ENCODE data around the gene ZNF281. TPM values are rescaled to one million over a fixed set of nuclear protein-coding genes. Genes with fewer than 3 reads are reported as not detected.
"Not testable (repeated sequence)": the region's sequence is repeated elsewhere in the genome, so short reads cannot be mapped to it uniquely, and the experiment has no call there.

ZNF281 gene
- total RNA-seq, 1 experiment from 2014 or later, result 24.3 TPM

DNA sequence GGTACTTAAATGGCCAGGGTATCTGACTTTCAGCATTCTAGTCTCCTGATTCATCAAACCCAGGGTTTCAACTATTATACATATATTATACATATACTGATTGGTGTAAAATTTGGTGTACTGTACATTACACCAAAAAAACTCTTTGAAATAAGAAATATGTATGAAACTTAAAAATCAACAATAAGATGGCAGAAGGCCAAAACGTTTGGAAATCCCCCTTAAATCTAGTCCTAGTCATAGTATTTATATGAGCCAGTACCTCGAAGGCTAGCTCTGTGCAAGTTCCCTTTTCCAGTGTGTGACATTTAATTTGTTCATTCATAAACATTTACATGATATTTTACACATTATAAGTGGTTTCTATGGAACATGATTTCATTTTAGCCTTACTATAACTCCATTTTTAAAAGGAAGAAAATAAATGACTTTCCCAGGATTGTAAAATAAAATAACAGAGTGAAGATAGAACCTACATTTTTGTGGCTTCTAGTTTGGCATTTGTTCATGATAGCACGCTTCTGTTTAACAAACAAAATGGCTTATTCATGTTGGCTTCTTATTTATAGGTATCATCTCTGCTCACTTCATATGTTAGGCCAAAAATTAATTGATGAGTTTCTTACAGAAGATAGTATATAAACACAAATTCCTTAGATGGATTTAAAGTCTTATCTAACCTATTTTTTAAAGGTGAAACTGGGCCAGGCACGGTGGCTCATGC lies 18.8 kb upstream of the ZNF281 start:
- peak; percentile 69 for DNase-seq (ENCODE audit: low read depth)

DNA sequence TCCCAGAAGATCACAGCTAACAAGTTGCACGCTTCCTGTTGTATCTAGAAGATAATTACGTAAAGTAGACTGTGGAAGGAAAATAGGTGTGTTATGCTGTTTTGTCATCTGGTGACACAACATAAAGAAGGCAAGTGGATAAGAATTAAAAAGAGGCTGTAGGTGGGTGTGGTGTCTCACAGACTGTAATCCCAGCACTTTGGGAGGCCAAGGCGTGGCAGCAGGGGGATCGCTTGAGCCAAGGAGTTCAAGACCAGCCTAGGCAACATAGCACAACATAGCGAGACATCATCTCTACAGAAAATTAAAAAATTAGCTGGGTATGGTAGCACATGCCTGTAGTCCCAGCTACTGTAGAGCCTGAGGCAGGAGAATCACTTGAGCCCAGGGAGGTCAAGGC lies 17.9 kb upstream of the ZNF281 start:
- DNase-seq (ENCODE audit: low read depth), result peak; percentile 20

- no peak for DNase-seq (ENCODE audit: low read depth)
Observed at GRCh38 chr1:200426196-200426595, 16.4 kb upstream of the ZNF281 start.

DNA sequence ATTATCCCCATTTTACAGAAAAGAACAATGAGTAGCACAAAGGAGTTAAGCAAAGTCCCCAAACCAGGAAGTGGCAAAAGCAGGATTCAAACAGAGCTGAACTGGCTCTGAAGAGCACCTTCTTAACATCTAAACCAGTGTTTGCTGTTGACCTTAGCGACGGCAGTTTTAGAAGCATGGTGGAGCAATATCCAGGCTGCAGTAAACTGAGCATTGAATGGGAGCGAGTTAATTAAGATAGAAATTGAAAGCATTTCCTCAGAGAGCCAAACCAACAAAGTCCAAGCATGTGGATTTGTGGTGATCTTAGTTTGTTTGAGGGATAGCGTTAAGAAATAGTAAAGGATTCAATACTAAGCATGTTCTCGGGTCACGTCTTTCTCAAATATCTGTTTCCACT lies 13.4 kb upstream of the ZNF281 start:
- no peak for DNase-seq (ENCODE audit: low read depth)

DNA sequence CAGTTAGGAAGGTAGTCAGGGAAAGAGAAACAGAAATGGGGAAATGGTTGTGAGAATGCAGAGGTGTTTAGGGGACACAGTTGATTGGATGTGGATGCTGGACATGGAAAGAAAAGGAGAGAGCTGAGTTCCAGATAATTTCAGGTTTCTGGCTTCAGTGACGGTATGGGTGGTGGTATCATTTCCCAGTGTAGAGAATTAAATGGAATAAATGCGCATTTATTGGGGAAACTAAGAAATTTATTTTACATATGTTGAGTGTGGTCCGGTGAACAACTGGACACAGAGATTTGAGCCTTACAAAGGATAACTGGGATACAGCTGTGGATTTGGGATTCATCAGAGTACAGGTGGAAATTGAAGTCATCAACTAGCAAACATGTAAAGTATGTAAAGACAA lies 12.4 kb upstream of the ZNF281 start:
- no peak for DNase-seq (ENCODE audit: low read depth)

GRCh38 chr1:200415789-200416593 lies 6.2 kb upstream of the ZNF281 start:
- peak; percentile 96 for DNase-seq (ENCODE audit: low read depth)

- peak; percentile 19 for DNase-seq (ENCODE audit: low read depth)
Observed at GRCh38 chr1:200415227-200415626, 5.4 kb upstream of the ZNF281 start.

DNA sequence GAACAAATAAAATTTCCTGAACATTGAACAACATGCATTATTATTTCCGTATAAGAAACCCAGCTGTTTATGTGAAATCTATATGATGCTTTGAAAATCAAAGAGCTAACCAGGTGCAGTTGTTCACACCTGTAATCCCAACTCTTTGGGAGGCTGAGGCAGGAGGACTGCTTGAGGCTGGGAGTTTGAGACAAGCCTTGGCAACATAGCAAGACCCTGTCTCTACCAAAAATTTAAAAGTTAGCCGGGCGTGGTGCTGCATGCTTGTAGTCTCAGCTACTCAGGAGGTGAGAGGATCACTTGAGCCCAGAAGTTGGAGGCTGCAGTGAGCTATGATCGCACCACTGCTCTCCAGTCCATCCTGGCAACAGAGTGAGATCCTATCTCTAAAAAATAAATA lies 4.8 kb upstream of the ZNF281 start:
- no peak for DNase-seq (ENCODE audit: low read depth)

DNA sequence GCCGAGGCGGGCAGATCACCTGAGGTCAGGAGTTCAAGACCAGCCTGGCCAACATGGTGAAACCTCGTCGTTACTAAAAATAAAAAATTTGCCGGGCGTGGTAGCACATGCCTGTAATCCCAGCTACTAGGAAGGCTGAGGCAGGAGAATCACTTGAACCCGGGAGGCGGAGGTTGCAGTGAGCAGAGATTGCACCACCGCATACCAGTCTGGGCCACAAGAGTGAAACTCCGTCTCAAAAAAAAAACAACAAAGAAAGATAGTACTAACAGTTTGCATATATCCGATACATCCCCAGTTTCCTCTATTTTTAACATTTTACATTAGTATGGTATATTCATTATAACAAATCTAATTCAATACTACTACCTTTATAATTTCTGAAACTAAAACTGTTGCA lies 3.9 kb upstream of the ZNF281 start:
- DNase-seq (ENCODE audit: low read depth), result not testable (repeated sequence)

DNA sequence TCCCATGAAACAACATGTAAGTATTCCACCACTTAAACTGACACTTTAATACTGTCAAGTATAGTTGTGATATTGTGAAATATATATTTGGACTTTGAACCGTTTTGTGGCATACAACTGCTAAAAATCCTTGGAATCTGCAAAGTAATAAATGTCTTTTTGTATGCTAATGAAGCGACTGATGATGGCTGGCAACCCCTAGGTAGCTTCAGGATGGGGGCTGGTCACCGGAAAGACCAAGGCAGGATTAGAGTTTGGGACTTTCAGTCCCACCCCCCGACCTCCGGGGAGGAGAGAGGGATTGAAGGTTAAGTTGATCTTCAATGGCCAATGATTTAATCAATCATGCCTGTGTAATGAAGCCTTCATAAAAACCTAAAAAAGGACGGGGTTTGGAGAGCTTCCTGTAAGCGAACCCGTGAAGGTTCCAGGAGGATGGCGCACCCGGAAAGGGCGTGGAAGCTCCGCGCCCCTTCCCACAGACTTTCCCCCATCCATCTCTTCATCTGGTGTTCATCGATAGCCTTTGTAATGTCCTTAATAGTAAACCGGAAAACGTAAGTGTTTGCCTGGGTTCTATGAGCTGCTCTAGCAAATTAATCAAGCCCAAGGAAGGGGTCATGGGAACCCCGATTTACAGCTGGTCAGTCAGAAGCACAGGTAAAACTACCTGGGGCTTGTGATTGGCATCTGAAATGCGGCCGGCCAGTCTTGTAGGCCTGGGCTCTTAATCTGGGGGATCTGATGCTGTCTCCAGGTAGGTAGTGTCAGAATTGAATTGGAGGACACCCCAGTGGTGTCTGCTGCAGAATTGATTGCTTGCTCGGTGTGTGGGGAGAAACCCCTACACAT lies 1.8 kb upstream of the ZNF281 start:
- DNase-seq (ENCODE audit: low read depth), result no peak

DNA sequence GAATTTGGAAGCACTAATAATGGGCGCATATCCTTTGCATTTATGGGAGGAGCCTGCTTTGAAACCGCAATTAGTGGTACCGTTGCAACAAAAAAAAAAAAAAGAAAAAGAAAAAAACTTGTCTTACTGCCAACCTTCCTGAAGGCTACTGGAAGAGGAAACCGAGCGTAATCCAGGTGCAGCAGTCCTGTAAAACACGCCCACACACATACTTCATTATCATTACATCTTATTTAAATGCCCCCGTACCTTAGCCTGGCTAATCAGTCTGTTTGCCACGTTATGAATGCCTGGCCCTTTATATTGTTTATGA lies 686 bp upstream of the ZNF281 start:
- no peak for DNase-seq (ENCODE audit: low read depth)

- DNase-seq (ENCODE audit: low read depth), result peak; percentile 19
Observed at GRCh38 chr1:200409203-200409760, 554 bp downstream of the ZNF281 start.

DNA sequence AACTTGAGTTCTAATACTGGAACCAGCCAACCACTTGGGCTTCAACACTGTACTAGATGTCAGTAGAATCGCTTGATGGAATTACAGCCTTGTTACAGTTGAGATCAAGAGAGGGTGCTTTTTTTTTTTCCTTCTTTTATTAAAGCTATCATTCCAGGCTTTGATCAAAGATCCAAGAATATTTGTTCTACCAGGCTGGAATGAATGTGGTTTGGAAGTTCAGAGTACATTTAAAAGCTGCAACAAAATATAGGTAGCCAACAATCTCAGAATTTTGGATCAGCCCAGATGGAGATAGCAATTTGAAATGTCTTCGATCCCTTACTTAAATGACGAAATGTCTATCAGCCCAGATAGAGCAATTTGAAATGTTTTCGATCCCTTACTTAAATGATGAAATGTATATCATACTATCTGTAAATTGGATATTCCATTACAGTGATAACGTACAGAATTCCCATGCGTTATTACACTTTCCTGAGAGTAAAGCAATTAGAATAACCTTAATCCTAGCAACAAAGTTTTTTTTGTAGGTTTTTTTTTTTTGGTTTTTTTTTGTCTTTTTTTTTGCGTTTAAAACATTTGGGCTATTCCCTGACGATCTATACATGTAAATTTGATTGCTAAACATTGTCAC lies 3.6 kb downstream of the ZNF281 start:
- DNase-seq (ENCODE audit: low read depth), result no peak

DNA sequence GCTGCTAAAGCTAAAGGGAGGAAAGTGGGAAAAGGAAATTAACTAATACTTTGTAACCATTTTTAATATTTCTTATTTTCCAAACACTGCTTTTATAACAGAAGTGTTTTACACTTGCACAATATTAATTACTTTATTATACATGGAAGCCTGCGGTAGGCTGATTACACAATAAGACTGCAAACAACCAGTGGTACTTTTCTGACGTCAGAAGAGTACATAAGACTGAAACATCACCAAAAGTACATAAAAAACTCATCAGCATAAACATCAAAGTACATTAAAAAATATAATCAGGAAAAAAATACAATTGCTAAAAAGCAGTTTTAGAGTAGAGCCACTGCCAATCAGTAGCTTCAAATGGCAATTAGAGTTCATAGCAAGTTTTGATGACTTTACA lies 4.6 kb downstream of the ZNF281 start:
- no peak for DNase-seq (ENCODE audit: low read depth)

GRCh38 chr1:200401708-200402107 lies 8.1 kb downstream of the ZNF281 start:
- DNase-seq (ENCODE audit: low read depth), result no peak

DNA sequence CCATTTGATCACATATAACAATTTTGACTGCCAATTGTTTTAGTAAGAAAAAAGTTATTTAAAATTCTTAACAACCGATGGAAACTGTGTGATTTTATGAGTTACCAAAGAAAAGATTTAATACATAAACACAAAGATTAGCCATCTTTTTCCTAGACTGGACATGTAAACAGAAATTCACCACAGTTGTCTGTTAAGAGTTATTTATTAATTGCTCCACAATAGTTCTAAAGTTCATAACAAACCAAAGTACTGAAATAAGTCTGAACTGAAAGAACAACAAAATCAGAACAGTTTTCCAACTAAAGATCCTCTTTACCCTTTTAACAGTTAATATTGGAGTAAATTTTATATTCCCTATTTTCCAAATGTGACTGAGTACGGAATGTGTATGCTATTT lies 8.6 kb downstream of the ZNF281 start:
- no peak for DNase-seq (ENCODE audit: low read depth)

GRCh38 chr1:200400556-200400955 lies 9.3 kb downstream of the ZNF281 start:
- DNase-seq (ENCODE audit: low read depth), result no peak

- DNase-seq (ENCODE audit: low read depth), result no peak
Observed at GRCh38 chr1:200399860-200400259, 10.0 kb downstream of the ZNF281 start.

- DNase-seq (ENCODE audit: low read depth), result no peak
Observed at GRCh38 chr1:200398373-200398772, 11.5 kb downstream of the ZNF281 start.

GRCh38 chr1:200392625-200393185 lies 17.1 kb downstream of the ZNF281 start:
- peak; percentile 44 for DNase-seq (ENCODE audit: low read depth)

GRCh38 chr1:200391747-200392146 lies 18.1 kb downstream of the ZNF281 start:
- DNase-seq (ENCODE audit: low read depth), result no peak
